HG02759 (cell line): ENCODE data around the gene RAD51AP1.

ENCODE experiments used
- ATAC-seq: cut with Tn5 transposase; IDR thresholded peaks from one replicate; pipeline ENCODE4 v1.9.1; 2021; ENCODE audit warnings: mild to moderate bottlenecking, moderate library complexity; ENCODE audit not compliant: unreplicated experiment

The RAD51AP1 gene

GRCh38 chr12:4588916-4589315 is 50.2 kb downstream of the RAD51AP1 start:
- no peak for ATAC-seq

- no peak for ATAC-seq
Observed at GRCh38 chr12:4589941-4590340, 51.3 kb downstream of the RAD51AP1 start.

- no peak for ATAC-seq
Observed at GRCh38 chr12:4591180-4591687, 52.5 kb downstream of the RAD51AP1 start.

GRCh38 chr12:4595881-4596280 is 57.2 kb downstream of the RAD51AP1 start:
- ATAC-seq: no peak

GRCh38 chr12:4603421-4603820 is 64.7 kb downstream of the RAD51AP1 start:
- ATAC-seq: no peak

- no peak for ATAC-seq
Observed at GRCh38 chr12:4603946-4604345, 65.3 kb downstream of the RAD51AP1 start.

- peak; percentile 95 for ATAC-seq
Observed at GRCh38 chr12:4604684-4605193, 66.0 kb downstream of the RAD51AP1 start.

- ATAC-seq: no peak
Observed at GRCh38 chr12:4607056-4607455, 68.4 kb downstream of the RAD51AP1 start.

- ATAC-seq: no peak
Observed at GRCh38 chr12:4609071-4609470, 70.4 kb downstream of the RAD51AP1 start.
